K562 (cell line): ENCODE results near the gene TSEN54. TPM values are rescaled to one million over a fixed set of nuclear protein-coding genes. Genes with fewer than 3 reads are reported as not detected.

Experiments
- CREB5 ChIP-seq: fragments of 250-450 bp; sonication (Bioruptor Pico); IDR thresholded peaks from 2 replicates; pipeline ENCODE4 v1.5.0; 2020; ENCODE audit warnings: mild to moderate bottlenecking
- E2F8 ChIP-seq: fragments of 450-650 bp; IDR thresholded peaks from 2 replicates; pipeline ENCODE4 v1.7.1; 2018; ENCODE audit warnings: mild to moderate bottlenecking, low read depth; ENCODE audit not compliant: partially characterized antibody
- EP400 ChIP-seq: fragments of 450-650 bp; IDR thresholded peaks from 2 replicates; pipeline ENCODE4 v1.6.1; 2017; ENCODE audit warnings: antibody characterized with exemption, mild to moderate bottlenecking, moderate library complexity
- FOXP4 ChIP-seq: sonication (generic); formaldehyde crosslinking; IDR thresholded peaks from 2 replicates; pipeline ENCODE4 v1.8.0; 2022; ENCODE audit warnings: mild to moderate bottlenecking, missing genetic modification reagents, borderline replicate concordance
- JUNB ChIP-seq: fragments of 450-650 bp; formaldehyde crosslinking; conservative IDR thresholded peaks from 2 replicates; pipeline ENCODE4 v1.4.0; 2020; ENCODE audit warnings: mild to moderate bottlenecking
- PRPF4 ChIP-seq: fragments of 200-400 bp; formaldehyde crosslinking; IDR thresholded peaks from one replicate; pipeline ENCODE4 v1.6.1; 2017; ENCODE audit warnings: low read length, low read depth, mild to moderate bottlenecking; ENCODE audit not compliant: insufficient read depth, poor library complexity, severe bottlenecking
- SFPQ ChIP-seq: fragments of 200-400 bp; formaldehyde crosslinking; IDR thresholded peaks from 2 replicates; pipeline ENCODE4 v1.6.1; 2017; ENCODE audit warnings: mild to moderate bottlenecking, low read depth, low read length, moderate library complexity
- SP1 ChIP-seq: sonication (generic); formaldehyde crosslinking; IDR thresholded peaks from 2 replicates; pipeline ENCODE4 v1.8.1; 2022; ENCODE audit warnings: mild to moderate bottlenecking, missing genetic modification reagents
- STAG1 ChIP-seq: sonication (generic); formaldehyde crosslinking; IDR thresholded peaks from 2 replicates; pipeline ENCODE4 v1.5.0; 2020; ENCODE audit warnings: missing genetic modification reagents, borderline replicate concordance
- TCF7L2 ChIP-seq: fragments of 150-350 bp; IDR thresholded peaks from 2 replicates; pipeline ENCODE4 v1.6.1; 2016; ENCODE audit warnings: low read depth, mild to moderate bottlenecking, low read length, moderate library complexity
- TGIF2 ChIP-seq: sonication (generic); formaldehyde crosslinking; IDR thresholded peaks from 2 replicates; pipeline ENCODE4 v1.8.1; 2022; ENCODE audit warnings: mild to moderate bottlenecking, missing genetic modification reagents, moderate library complexity
- THRB ChIP-seq: fragments of 450-650 bp; formaldehyde crosslinking; conservative IDR thresholded peaks from 2 replicates; pipeline ENCODE4 v1.4.0; 2022; ENCODE audit warnings: mild to moderate bottlenecking, missing genetic modification characterization
- ZBTB1 ChIP-seq: sonication (generic); formaldehyde crosslinking; IDR thresholded peaks from 2 replicates; pipeline ENCODE4 v1.8.1; 2023; ENCODE audit warnings: missing genetic modification reagents, low read depth, mild to moderate bottlenecking, borderline replicate concordance
- ZC3H11A ChIP-seq: IDR thresholded peaks from 2 replicates; pipeline ENCODE4 v1.6.1; 2012; ENCODE audit warnings: low read depth, low read length, improper control_type of control experiment
- ZNF143 ChIP-seq: sonication (generic); formaldehyde crosslinking; IDR thresholded peaks from 2 replicates; pipeline ENCODE4 v1.9.0; 2022; ENCODE audit warnings: mild to moderate bottlenecking, missing genetic modification reagents
- ZNF431 ChIP-seq: sonication (generic); formaldehyde crosslinking; IDR thresholded peaks from 2 replicates; pipeline ENCODE4 v1.8.0; 2022; ENCODE audit warnings: mild to moderate bottlenecking, missing genetic modification reagents
- ZNF695 ChIP-seq: fragments of 450-650 bp; formaldehyde crosslinking; IDR thresholded peaks from 2 replicates; pipeline ENCODE4 v1.4.0; 2020; ENCODE audit warnings: mild to moderate bottlenecking, moderate library complexity
- polyA plus RNA-seq, 8 experiments: library from polyadenylated mRNA; depleted of rRNA in 4 of 8; stranded (reverse) in 5 of 8; unstranded in 3 of 8; fragments of >200 nt; fragmentation: Nextera tagmentation in 2 of 8; fragmentation: Illumina TruSeq in 1 of 8; extraction: Ambion mirVana in 2 of 8; extraction: Trizol in 1 of 8; gene quantifications; 2 replicates each; pipeline versions ENCODE4 v1.2.1 to v1.2.3, GENCODE V29; 2011 to 2014; ENCODE audit warnings: inconsistent platforms in 1 of 8, missing spikeins in 1 of 8
- total RNA-seq, 7 experiments: library from RNA; depleted of rRNA in 6 of 7; stranded (reverse); fragments of >200 nt in 6 of 7; fragmentation: Illumina TruSeq in 2 of 7; extraction: Trizol in 2 of 7; gene quantifications; 2 replicates each; pipeline versions ENCODE4 v1.2.1 to v1.2.3, GENCODE V29; 2011 to 2021; ENCODE audit warnings: low replicate concordance in 1 of 7

Gene TSEN54
- total and polyA plus RNA-seq, 9 of the 15 experiments (the other 6 are each of a cell fraction or from before 2014, with no cell fraction given): 5.9 to 64.3 (median 48.9) TPM

GRCh38 chr17:75516619-75517296 is 430 bp downstream of the TSEN54 start (continued):
- TF ChIP-seq E2F8 (no peak), SFPQ (no peak), ZBTB1 (CRISPR knock-in tag) (no peak), ZNF431 (CRISPR knock-in tag) (no peak), STAG1 (no peak), EP400 (no peak), FOXP4 (no peak), ZNF143 (CRISPR knock-in tag) (no peak), CREB5 (CRISPR knock-in tag) (no peak), TCF7L2 (no peak), SP1 (CRISPR knock-in tag) (no peak), THRB (CRISPR knock-in tag) (no peak), ZNF695 (CRISPR knock-in tag) (no peak), ZC3H11A (no peak), JUNB (no peak), TGIF2 (CRISPR knock-in tag) (no peak), PRPF4 (no peak)
